ENCODE data around the gene DENND6A.

- TF ChIP-seq CTCF (IDR thresholded peaks at IDR 0.05) = no peak
- TF ChIP-seq POLR2A (IDR thresholded peaks at IDR 0.05) = peak in 1 of 3 donors; percentile 9
Observed at GRCh38 chr3:57594144-57594543, 98.7 kb downstream of the DENND6A start.

All from body of pancreas (tissue), 4 donors.